Left renal cortex interstitium (tissue), 4 donors: ENCODE data around the gene CPNE7. TPM values are rescaled to one million over a fixed set of nuclear protein-coding genes. Genes with fewer than 3 reads are reported as not detected.
"Not testable (repeated sequence)": the region's sequence is repeated elsewhere in the genome, so short reads cannot be mapped to it uniquely, and the experiment has no call there.

Source experiments
- DNase-seq, 4 donors: peaks; one replicate each; pipeline ENCODE4 v3.0.0-alpha.2; 2013; ENCODE audit warnings: low read depth in 4 of 4, low spot score in 2 of 4, missing footprints in 1 of 4
- polyA plus RNA-seq, 4 donors: library from polyadenylated mRNA; unstranded; fragments of 120-200 nt; gene quantifications; one replicate each; pipeline ENCODE4 v1.2.1, GENCODE V29; 2013; ENCODE audit not compliant: insufficient read length in 4 of 4

Gene CPNE7
- polyA plus RNA-seq, 4 donors: 1.9 to 6.4 (median 5.0) TPM

DNA sequence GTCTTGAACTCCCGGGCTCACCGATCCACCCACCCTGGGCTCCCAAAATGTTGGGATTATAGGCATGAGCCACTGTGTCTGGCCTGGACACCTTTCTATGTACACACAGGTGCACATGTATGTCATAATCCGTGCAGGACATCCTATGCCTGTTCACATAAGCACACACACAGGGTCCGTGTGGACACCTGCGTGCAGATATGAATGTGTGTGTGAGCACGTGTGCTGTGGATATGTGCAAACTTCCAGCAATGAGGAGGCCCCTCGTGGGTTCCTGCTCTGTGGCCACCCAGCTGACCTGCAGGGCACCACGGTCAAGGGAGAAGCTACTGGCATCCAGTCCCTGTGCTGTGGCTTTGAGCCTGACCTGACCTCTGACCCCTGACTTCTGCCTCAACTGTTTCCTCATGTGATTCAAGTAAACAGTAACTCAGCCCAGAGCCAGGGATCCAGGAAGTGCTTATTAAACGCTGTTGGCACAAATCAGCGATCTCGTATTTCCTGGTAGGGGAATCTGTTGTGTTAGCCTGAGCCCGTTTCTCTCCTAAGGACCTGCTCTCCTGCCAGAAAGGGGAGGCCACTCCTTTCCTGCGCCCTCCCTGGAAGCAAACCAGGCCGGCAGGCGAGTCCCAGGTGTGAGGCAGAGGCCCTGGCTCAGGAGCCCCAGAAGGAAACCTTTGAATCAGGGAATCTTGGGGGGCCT, 6.5 kb downstream of the CPNE7 start:
- DNase-seq: no peak

DNA sequence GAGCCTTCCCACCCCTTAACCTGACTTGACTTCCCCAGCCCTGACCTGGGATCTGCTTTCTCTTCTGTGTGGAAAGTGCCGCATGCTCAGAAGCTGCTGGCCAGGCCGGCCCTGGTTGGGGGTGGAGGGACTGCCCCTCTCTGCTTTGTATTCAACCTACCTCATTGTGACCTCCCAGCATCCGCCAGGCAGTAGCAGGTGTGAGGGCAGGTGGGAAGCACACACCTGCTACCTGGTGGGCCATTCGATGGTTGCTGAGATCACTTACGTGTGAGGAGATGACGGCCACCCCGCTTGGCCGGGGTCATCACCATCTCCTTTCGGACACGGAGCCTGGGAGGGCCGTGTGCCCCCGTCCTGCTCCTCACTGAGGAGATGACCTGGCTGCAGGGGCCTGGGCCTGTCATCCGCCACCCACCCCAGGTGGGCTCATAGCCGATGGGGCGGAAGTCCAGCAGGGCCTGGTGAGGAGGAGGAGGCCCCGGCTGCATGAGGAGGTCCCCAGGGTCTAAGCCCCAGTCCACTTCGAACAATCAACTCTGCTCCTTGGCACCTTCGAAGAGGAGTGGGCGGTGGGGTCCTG, 7.1 kb downstream of the CPNE7 start:
- no peak for DNase-seq

DNA sequence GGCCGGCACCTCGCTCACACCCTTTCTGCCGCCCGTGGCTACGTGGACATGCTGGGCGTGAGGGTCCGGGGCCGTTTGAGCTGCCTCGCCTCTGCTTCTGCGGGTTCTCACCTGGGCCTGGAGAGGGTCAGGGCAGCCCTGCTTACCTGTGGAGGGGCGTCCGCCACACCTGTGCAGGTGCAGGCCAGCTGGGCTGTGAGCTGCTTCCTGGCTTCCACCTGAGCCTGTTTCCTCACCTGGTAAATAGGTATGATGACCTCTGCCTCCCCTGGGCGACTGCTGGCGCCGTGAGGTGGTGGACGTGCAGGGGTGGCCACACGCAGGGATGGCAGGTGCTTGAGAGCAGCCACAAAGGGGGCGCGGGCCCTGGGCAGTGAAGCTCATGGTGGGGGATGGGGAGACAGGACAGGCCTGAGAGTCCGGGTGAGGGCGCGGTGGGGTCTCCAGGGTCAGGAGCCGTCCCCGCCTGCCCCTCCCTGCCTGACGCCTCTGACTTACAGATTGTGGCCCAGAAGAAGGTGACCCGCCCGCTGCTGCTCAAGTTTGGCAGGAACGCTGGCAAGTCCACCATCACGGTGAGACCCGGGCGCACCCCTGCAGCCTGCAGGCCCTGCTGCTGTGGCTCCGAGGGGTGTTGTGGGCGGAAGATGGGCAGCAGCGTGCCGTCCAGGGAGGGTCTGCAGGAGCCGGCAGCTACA, 7.8 kb downstream of the CPNE7 start:
- DNase-seq: no peak

DNA sequence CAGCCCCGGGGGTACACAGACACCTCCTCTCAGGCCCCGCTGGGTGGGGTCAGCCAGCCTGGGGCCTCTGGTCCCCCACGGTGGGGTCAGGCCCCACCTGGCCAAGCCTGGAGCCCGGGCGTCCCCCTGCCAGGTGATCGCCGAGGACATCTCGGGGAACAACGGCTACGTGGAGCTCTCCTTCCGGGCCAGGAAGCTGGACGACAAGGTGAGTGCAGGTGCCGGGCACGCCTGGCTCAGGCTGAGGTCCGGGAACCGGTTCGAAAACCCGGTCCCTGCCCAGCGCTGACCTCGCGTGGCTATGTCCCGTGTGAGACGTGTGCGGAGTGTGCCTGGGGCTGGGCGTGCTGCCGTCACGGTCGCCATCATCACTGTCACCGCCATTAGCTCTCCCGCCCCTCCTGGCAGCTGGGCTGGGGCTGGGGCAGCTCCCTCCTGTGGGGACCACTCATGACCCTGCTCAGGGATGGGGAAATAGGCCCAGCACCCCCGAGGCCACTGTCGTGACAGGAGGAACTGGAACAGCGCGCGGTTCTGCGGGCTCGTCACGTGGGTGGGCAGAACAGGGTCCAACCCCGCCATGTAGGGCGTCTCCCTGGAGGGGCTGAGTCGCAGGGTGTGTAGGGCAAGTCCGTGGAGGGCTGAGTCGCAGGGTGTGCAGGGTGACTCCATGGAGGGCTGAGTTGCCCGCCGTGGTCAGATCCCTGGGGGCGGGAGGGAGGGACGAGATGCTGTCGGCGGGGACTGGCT, 8.5 kb downstream of the CPNE7 start:
- DNase-seq: no peak

DNA sequence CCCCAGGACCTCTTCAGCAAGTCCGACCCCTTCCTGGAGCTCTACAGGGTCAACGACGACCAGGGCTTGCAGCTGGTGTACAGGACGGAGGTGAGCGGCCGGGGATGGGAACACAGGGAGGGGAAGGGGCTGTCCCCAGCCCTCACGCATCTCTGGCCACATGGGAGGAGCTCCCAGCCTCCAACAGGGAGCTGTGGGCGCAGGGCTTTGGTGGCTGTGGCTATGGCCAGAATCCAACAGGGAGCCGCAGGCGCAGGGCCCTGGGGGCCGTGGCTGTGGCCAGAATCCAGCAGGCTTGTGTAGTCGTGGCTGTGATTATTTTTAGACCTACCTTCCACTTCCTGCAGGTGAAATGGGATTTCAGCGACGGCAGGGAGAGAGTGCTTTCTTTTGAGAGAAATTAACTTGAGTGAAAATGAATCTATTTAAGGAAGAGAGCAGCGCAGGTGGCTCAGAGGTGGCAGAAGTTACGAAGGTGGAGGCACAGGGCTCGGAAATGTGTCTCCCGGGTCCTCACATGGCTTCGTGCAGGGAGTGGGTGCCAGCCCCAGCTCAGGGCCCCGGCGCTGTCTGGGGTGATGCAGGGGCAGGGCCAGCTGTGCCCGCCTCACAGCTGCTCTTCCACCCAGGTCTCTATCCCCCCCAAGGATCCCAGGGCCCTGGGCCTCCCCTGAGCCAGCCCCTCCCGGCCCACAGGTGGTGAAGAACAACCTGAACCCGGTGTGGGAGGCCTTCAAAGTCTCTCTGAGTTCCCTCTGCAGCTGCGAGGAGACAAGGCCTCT, 9.4 kb downstream of the CPNE7 start:
- no peak for DNase-seq

DNA sequence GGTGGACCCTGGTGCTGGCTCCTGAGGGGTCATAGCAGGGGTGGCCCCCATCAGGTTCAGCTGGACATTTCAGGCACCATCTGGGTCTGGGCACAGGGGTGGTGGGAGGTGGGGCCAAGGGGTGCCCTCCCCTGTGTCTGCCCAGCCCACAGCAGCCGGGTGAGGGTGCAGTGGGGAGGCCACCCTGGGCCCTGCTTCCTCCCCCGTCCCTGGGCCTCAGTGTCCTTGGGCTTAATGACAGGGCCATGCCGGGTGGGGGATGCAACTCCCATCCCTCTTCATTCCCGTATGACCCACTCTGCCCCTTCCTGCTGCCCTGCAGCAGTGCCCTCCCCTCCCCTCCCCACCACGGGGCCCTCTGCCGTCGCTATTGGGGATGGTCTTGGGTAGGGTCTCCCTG, 10.7 kb downstream of the CPNE7 start:
- DNase-seq: no peak

DNA sequence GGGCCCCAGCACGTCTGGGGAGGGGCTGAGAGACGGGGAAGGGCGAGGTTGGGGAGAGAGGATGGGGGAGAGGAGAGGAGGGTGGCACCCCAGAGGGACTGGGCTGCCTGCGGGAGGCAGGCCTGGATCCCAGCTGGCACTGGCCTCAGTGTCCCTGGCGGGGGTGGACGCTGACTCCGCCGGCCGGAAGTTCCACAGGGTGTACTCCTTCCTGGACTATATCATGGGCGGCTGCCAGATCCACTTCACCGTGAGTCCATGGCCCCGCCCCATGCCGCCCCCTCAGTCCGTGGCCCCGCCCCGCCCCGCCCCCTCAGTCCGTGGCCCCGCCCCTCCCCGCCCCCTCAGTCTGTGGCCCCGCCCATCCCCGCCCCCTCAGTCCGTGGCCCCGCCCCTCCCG, 11.3 kb downstream of the CPNE7 start:
- DNase-seq: no peak

DNA sequence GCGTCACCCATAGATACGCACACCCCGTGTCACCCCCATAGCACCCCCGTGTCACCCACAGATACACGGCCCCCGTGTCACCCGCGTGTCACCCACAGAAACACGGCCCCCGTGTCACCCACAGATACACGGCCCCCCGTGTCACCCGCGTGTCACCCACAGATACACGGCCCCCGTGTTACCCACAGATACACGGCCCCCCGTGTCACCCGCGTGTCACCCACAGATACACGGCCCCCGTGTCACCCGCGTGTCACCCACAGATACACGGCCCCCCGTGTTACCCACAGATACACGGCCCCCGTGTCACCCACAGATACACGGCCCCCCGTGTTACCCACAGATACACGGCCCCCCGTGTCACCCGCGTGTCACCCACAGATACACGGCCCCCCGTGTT, 12.1 kb downstream of the CPNE7 start:
- not testable (repeated sequence) for DNase-seq

DNA sequence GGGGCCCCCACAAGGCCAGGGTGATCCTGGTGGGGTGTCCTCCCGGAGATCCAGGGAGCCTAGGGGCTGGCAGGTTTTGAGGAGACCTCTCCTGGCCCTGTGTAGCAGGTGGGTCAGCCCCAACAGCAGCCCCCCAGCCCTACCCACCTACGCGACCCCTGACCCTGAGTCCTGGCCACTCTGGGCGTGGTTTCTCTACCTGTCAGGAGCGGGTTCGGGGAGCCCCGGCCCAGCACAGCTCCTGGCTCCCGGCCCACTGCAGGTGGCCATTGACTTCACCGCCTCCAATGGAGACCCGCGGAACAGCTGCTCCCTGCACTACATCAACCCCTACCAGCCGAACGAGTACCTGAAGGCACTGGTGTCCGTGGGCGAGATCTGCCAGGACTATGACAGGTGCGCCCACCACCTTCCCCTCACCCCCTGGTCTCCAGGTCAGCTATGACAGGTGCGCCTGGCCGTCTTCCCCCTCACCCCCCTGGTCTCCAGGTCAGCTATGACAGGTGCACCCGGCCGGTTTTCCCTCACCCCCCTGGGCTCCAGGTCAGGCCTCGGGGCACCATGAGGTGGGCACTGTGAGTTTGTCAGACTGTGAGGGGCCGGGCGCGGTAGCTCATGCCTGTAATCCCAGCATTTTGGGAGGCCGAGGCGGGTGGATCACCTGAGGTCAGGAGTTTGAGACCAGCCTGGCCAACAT, 13.0 kb downstream of the CPNE7 start:
- DNase-seq: no peak

DNA sequence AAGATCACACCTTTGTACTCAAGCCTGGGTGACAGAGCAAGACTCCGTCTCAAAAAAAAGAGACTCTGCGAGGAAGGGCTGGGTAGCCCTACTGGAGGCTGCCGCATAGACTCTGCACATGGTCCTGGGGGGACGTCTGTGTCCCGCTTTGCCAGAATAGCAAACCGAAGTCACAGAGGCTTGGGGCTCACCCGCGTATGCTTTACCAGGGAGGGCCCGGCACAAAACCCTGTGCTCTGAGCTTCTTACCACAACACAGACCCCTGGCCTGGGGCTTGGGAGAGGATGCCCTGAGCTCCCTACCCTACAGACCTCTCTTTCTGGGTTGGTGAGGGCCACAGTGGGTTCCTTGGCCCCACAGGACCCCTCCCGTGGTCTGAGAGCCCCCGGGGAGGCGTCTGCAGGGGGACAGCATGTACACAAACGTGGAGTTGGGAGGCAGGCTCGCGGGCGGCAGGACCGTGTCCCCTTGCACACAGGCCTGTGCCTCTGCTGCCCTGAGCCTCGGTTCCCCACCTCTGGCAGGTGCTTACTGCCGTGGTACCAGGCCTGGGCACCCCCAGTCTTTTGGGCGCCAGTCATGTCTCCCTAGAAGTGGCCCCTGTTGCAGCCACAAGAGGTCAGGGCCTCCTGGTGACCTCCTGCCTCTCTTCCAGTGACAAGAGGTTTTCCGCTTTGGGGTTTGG, 13.8 kb downstream of the CPNE7 start:
- no peak for DNase-seq

DNA sequence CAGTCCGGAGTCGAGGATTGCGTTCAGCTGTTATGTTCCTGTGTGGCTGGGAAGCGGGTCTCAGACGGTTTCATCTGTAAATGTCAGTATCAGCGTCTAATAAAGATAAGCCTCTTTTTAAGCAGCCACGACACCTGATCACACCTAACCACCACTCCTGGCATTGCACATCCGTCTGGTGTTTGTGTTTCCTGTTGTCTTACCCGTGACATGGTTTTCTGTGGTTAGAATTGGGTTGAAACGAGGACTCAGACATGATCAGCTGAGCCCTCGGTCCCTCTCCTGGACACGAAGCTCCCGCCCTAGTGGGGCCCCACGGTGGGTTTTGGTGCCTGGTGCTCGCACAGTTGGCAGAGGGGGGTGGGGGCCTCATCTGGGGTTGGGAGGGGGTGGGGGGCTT, 18.3 kb downstream of the CPNE7 start:
- no peak for DNase-seq

DNA sequence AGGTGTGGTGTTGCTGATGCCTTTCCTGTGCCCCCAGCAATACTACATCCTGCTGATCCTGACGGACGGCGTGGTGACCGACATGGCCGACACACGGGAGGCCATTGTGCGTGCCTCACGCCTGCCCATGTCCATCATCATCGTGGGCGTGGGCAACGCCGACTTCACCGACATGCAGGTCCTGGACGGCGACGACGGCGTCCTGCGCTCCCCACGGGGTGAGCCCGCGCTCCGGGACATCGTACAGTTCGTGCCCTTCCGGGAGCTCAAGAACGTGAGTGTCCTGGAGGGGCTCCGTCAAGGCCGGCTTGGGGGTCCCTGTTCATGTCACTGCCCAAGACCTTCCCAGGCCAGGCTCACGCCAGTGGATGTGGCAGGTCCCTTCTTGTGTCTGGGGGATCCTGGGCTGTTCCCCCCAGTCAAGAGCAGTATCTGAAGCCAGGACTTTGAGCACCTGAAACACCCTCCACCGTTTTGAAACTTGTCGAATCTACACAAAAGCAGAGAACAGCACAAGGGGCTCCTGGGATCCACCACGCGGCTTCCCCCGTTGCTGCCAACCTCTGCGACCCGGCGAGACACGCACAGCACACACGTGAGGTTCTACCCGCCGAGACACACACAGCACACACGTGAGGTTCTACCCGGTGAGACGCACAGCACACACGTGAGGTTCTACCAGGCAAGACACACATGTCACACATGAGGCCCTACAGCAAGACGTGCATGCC, 19.9 kb downstream of the CPNE7 start:
- no peak for DNase-seq

DNA sequence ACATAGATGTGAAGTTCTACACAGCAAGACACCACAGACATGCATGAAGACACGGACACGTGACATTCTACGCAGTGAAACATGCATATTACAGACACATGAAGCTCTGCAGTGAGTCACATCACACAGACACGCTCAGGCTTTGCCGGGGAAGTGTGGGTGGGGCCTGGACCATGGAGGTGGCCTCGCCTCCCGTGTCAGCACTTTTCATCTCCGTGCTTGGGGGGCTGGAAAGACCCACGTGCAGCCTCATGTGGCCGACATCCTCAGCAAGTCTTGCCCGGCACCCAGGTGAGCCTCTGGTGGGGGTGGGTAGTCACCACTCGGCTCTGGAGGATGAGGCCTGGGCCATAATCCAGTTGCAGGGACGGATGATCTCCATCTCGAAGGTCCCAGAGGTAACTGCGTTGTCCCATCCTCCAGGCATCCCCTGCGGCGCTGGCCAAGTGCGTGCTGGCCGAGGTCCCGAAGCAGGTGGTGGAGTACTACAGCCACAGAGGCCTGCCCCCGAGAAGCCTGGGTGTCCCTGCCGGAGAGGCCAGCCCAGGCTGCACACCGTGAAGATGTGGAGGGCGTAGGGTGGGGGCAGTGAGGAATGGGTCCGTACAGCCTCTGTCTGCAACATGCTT, 20.6 kb downstream of the CPNE7 start:
- no peak for DNase-seq

DNA sequence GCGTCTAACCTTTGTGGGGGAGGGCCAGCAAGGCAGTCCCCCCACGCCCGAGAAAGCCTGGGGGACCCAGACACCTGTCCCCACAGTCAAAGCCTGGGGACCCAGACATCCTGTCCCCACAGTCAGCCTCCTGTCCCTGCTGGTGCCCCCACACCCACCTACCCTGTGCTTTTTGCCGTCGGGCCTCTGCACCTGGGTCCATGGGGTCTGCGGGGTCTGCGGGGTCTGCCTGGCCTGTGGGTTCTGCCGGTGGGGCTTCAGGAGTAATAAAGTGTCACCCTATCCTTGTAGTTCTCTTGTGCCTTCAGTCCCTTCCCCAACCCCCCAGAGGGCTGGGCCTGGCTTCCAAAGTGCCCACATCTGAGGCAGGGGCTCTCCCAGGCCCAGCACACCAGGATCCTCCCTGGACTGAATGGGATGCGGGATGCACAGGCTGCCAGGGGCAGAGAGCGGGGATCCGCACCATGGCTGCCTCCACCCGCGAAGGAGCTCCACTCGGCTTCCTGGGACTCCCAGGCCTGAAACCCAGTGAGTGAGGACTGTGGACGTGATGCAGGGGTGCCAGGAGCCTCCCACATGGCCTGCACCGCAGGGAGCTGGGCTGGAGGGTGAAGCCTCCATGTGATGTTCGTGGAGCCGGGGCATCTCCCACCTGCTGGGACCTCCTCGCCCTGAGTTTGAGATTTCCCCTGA, 21.5 kb downstream of the CPNE7 start:
- DNase-seq: no peak

DNA sequence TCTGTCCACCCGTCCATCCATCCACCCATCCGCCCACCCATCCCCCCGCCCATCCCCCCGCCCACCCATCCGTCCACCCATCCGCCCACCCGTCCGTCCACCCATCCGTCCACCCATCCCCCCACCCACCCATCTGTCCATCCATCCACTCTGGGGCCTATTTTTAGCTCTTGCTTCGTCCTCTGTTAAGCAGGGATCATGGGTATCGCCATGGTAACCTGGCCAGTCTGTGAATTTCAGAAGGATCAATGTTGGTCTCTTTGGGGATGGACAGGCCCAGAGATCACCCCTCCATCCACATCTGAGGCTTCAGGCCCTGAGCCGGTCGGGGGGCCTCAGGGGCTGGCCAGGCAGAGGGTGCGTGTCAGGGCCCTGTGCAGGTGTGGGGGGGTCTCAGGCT, 22.6 kb downstream of the CPNE7 start:
- no peak for DNase-seq

DNA sequence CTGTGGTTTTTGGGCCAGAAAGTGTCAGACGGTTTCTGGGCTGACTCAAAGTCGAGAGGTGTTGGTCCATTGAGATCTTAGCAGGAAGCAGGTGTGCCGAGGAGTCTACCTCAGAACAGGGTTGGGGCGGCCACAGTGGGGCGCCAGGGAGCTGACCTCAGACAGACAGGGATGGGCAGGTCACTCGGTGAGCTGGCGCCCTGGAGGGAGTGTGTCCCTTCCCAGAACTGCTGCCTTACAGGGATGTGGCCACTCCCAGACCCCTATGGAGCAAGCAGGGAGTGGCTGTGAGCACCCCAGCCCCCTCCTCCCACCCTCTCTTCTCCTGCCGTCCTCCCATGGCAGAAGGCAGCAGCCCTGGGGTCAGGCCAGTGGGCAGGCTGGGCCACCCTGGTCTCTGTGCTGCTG, 23.9 kb downstream of the CPNE7 start:
- no peak for DNase-seq

DNA sequence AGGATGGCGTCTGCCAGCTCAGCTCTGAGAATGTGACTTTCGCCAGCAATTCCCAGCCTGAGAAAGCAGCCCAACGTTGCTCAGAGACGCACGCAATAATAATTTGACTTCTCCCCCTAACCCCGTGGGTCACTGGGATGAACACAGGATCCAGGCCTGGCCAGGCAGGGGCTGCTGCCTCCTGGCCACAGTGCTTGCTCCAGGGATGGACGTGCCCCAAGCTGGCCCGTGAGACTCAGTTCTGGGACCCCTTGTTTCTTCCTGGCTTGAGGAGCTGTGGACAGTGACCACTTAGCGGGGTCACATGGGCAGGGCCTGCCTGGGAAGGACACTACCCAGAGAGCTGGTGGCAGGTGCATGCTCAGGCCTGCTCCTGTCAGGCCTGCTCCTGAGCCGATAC, 24.3 kb downstream of the CPNE7 start:
- no peak for DNase-seq

DNA sequence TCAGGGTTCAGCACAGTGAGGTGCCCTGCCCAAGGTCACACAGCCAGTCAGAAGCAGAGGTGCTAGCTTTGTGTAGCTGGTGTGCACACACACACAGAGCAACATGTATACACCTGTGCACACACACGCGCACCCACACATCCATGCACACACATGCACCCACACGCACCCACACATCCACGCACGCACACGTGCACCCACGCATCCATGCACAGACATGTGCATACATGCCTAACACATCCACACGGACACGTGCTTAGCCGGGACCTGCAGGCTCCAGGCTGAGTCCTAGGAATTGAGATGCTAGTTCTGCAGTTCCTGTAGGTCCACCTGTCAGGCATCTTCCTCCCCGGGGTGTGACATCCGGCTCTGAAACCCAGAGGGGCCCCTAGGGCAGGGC, 24.9 kb downstream of the CPNE7 start:
- no peak for DNase-seq
